Lower leg skin (tissue), 3 donors: ENCODE measurements around the gene PRR30.

ENCODE experiments used
- CTCF ChIP-seq, 3 donors: fragments of 450-650 bp; IDR thresholded peaks; one replicate each; pipeline ENCODE4 v1.5.1; 2016; ENCODE audit warnings: antibody characterized with exemption in 3 of 3, mild to moderate bottlenecking in 3 of 3, moderate library complexity in 2 of 3
- POLR2A ChIP-seq, 2 donors: fragments of 450-650 bp; IDR thresholded peaks; one replicate each; pipeline ENCODE4 v1.6.1; 2016 to 2017; ENCODE audit warnings: antibody characterized with exemption in 2 of 2, mild to moderate bottlenecking in 1 of 2, moderate library complexity in 1 of 2

GRCh38 chr2:27117995-27118524, 21.1 kb downstream of the PRR30 start:
- TF ChIP-seq CTCF (IDR thresholded peaks at IDR 0.05) (no peak), POLR2A (IDR thresholded peaks at IDR 0.05) (no peak)
